Endothelial cell of umbilical vein (primary cell): ENCODE results near the gene TSSK6. TPM values are rescaled to one million over a fixed set of nuclear protein-coding genes. Genes with fewer than 3 reads are reported as not detected.
A peak's percentile ranks its signal among the peaks of the same experiment; 100 is the strongest.

Experiments
- BruUV-seq: library from RNA; stranded (reverse); fragments of 400-500 nt; replicated peaks from 2 replicates; lab custom pipeline; 2021; lab: Mats Ljungman, UMichigan
- CTCF ChIA-PET: fragments of 300-600, 350-600 bp; sonication (Branson Sonifier 250); formaldehyde crosslinking; loops from one replicate; lab custom pipeline; 2021; ENCODE audit warnings: antibody characterized with exemption, inconsistent platforms; lab: Charles Lee
- POLR2A ChIA-PET: fragments of 300-600, 350-600 bp; sonication (Branson Sonifier 250); formaldehyde crosslinking; loops from one replicate; lab custom pipeline; 2021; ENCODE audit warnings: antibody characterized with exemption, inconsistent platforms; lab: Charles Lee
- DNase-seq: peaks from one replicate; pipeline ENCODE4 v3.0.0-alpha.2; 2011; ENCODE audit warnings: low read depth, low spot score
- FAIRE-seq: peaks from 2 replicates; lab custom pipeline; 2011; peaks lifted over from hg19 to GRCh38; lab: Jason Lieb, UNC
- H2AFZ ChIP-seq: 2 replicates; pipeline ENCODE4 v1.6.0; 2012; ENCODE audit warnings: low read depth, low read length, control low read depth, inconsistent platforms
- H3K27ac ChIP-seq: 2 replicates; pipeline ENCODE4 v1.5.1; 2011; ENCODE audit warnings: low read depth, mild to moderate bottlenecking, control low read depth, low read length, moderate library complexity; ENCODE audit not compliant: insufficient read depth
- H3K27me3 ChIP-seq, 2 experiments: 2 replicates each; pipeline versions ENCODE4 v1.6.0 to v1.6.1; 2011; ENCODE audit warnings: low read length in 2 of 2, mixed read lengths in 1 of 2; ENCODE audit not compliant: control insufficient read depth in 2 of 2, insufficient read depth in 2 of 2
- H3K36me3 ChIP-seq, 2 experiments: 2 replicates in 1 of 2; 3 replicates in 1 of 2; pipeline ENCODE4 v1.5.1; 2011; ENCODE audit warnings: low read length in 2 of 2, mild to moderate bottlenecking in 1 of 2, moderate library complexity in 1 of 2; ENCODE audit not compliant: control insufficient read depth in 2 of 2, insufficient read depth in 2 of 2; ENCODE audit errors: extremely low read depth in 1 of 2
- H3K4me1 ChIP-seq: 3 replicates; pipeline ENCODE4 v1.5.1; 2011; ENCODE audit warnings: mild to moderate bottlenecking, low read length; ENCODE audit not compliant: control insufficient read depth, insufficient read depth; ENCODE audit errors: extremely low read depth
- H3K4me2 ChIP-seq: 2 replicates; pipeline ENCODE4 v1.6.1; 2011; ENCODE audit warnings: low read length, control low read depth, mixed read lengths; ENCODE audit not compliant: insufficient read depth
- H3K4me3 ChIP-seq, 3 experiments: fragments of 200-600 bp in 1 of 3; sonication (generic), shearing (Covaris generic) in 1 of 3; replicated peaks in 1 of 3; 2 replicates each; pipeline ENCODE4 v1.5.1; 2011 to 2016; ENCODE audit warnings: control low read depth in 3 of 3, low read length in 3 of 3, mild to moderate bottlenecking in 2 of 3, inconsistent platforms in 1 of 3, low read depth in 1 of 3, moderate library complexity in 1 of 3; ENCODE audit not compliant: insufficient read depth in 1 of 3
- H3K79me2 ChIP-seq: 2 replicates; pipeline ENCODE4 v1.6.0; 2012; ENCODE audit warnings: low read length, inconsistent platforms; ENCODE audit not compliant: control insufficient read depth, insufficient read depth
- H3K9ac ChIP-seq: replicated peaks from 2 replicates; pipeline ENCODE3; 2011; ENCODE audit warnings: low read length, control low read depth; ENCODE audit not compliant: insufficient read depth; ENCODE audit errors: extremely low read depth
- H3K9me1 ChIP-seq: replicated peaks from 3 replicates; pipeline ENCODE4 v1.6.0; 2011; ENCODE audit warnings: mild to moderate bottlenecking, low read length; ENCODE audit not compliant: control insufficient read depth, insufficient read depth; ENCODE audit errors: extremely low read depth
- H3K9me3 ChIP-seq: replicated peaks from 2 replicates; pipeline ENCODE4 v1.5.1; 2012; ENCODE audit warnings: low read length, inconsistent platforms; ENCODE audit not compliant: control insufficient read depth, insufficient read depth
- H4K20me1 ChIP-seq: replicated peaks from 2 replicates; pipeline ENCODE3; 2011; ENCODE audit warnings: mild to moderate bottlenecking, low read length; ENCODE audit not compliant: control insufficient read depth, insufficient read depth; ENCODE audit errors: extremely low read depth
- EZH2 ChIP-seq: IDR thresholded peaks from 2 replicates; pipeline ENCODE4 v1.6.1; 2012; ENCODE audit warnings: borderline replicate concordance, low read depth, mild to moderate bottlenecking, moderate library complexity, low read length, inconsistent platforms; ENCODE audit not compliant: severe bottlenecking
- FOS ChIP-seq: IDR thresholded peaks from 2 replicates; pipeline ENCODE4 v1.6.1; 2011; ENCODE audit warnings: mild to moderate bottlenecking, low read length, moderate library complexity, borderline replicate concordance; ENCODE audit not compliant: insufficient read depth
- POLR2AphosphoS5 ChIP-seq: IDR thresholded peaks from 2 replicates; pipeline ENCODE4 v1.6.1; 2012; ENCODE audit warnings: low read depth, mild to moderate bottlenecking, control low read depth, low read length, moderate library complexity; ENCODE audit not compliant: insufficient read depth
- dilution Hi-C: fragments of 300-500 bp; cut with MboI; formaldehyde crosslinking; loops from one replicate; pipeline ENCODE4 v1.15.0; 2019; ENCODE audit warnings: low sequenced_read_pairs; ENCODE audit not compliant: extremely low pct_ligation_motif_present
- intact Hi-C: fragments of 100-400 bp; cut with micrococcal nuclease; formaldehyde crosslinking; loops from one replicate; pipeline ENCODE4 v1.10.0; 2022
- polyA plus RNA-seq, 4 experiments: library from polyadenylated mRNA; depleted of rRNA in 3 of 4; stranded (reverse) in 3 of 4; unstranded in 1 of 4; fragments of >200 nt; gene quantifications; 2 replicates each; pipeline versions ENCODE4 v1.2.1 to v1.2.3, GENCODE V29; 2011 to 2012; ENCODE audit warnings: missing spikeins in 1 of 4
- total RNA-seq: library from RNA; stranded (reverse); gene quantifications from 2 replicates; pipeline ENCODE4 v1.2.3, GENCODE V29; 2021
- TF ChIP-seq, protein P1 (sequence below), 2 donors: IDR thresholded peaks; 1 replicate in 1 of 2; 2 replicates in 1 of 2; pipeline ENCODE4 v1.5.1; 2011; ENCODE audit warnings: low read length in 2 of 2, mild to moderate bottlenecking in 2 of 2, moderate library complexity in 2 of 2, control low read depth in 1 of 2, inconsistent platforms in 1 of 2, low read depth in 1 of 2; ENCODE audit not compliant: insufficient read depth in 1 of 2; ENCODE audit errors: extremely low read depth in 1 of 2
- TF ChIP-seq, protein P2 (sequence below): IDR thresholded peaks from 2 replicates; pipeline ENCODE4 v1.6.1; 2011; ENCODE audit not compliant: insufficient read depth, insufficient read length

Gene TSSK6
- total and polyA plus RNA-seq, 2 donors (not counting 3 experiments of a cell fraction or from before 2014, with no cell fraction given): 0.76 to 0.82 TPM

DNA sequence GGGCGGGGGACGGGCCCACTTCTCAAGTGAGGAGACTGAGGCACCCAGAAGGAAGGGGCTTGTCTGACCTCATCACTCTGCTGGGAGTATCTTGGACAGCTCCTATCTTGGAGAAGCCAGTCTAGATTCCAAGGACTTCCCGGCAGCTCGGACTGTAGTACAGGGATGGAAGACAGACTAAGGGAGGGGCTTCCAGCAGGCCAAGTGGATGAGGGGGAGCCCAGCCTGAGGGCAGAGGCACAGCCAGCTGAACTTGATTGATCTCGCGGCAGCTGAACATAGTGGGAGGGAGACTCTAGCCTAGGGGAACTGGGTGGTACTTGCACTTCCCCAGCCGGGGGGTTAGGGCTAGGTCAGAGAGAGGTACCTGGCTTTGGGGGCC lies 23.4 kb upstream of the TSSK6 start:
- H3K36me3 ChIP-seq: no peaks in the 10 kb centered on the region
- no peak overlapping the region for H2AFZ ChIP-seq
- no peaks in the 10 kb centered on the region for H4K20me1 ChIP-seq
- intact Hi-C loops (no loop called here), dilution Hi-C loops (no loop called here)
- no peaks in the 10 kb centered on the region for H3K79me2 ChIP-seq
- no peak overlapping the region for H3K9ac ChIP-seq
- H3K27ac ChIP-seq: no peak overlapping the region
- FAIRE-seq: no peak
- H3K4me1 ChIP-seq: no peaks in the 10 kb centered on the region
- TF ChIP-seq FOS (no peak), EZH2 (peak; percentile 1)
- peaks cover 25 to 29% of the 10 kb centered on the region in 2 experiments for H3K27me3 ChIP-seq
- ChIA-PET CTCF (interaction anchor here (1.1 to 1.7 kb wide), 2 partner anchors 14 to 102 kb away, joined by 3 to 4 read pairs; no protein-coding TSS in a partner anchor), POLR2A (no interaction called here)
- no peaks in the 10 kb centered on the region for H3K9me3 ChIP-seq
- no peak for DNase-seq
- H3K4me2 ChIP-seq: no peak overlapping the region
- no peak overlapping the region for H3K4me3 ChIP-seq
- no TSS peak for BruUV-seq
- no peaks in the 10 kb centered on the region for H3K9me1 ChIP-seq

DNA sequence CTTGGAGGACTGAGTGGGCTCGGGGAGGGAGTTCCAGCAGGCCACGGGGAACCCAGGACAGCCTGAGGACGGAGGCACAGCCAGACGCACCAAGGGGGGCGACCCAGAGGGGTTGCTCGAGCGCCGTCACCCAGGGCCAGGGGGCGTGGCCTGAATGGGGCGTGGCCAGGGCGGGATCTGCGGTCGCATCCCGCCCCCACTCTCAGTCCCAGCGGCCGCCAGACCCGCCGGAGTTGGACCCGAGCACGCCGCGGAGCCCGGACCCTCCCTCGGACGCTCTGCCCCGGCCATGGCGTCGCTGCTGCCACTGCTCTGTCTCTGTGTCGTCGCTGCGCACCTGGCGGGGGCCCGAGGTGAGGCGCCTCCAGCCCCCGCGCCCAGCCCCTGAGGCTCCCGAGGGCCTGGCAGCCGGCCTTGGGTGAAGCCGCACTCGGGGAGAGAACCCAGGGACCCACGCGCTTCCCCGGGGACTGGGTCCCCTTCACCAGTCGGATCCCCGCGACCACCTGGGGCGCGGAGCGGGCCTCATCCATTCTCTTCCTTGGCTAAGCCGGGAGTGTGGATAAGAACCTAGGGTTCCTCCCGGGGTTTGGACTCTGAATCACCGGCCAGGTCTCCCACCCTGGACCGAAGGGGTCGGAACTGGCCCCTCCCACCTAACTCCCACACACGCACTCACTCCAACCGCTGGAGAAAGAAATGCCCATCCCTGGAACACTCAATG lies 22.9 kb upstream of the TSSK6 start, which contains the start of gene CILP2:
TSS of gene CILP2 (plus strand) at position 205 of the 724 bp plus-strand sequence. CDS start at position 290, 85 bp downstream.
- POLR2A ChIA-PET: no interaction called here
- no TSS peak for BruUV-seq
- TF ChIP-seq POLR2AphosphoS5: no peak
- TF ChIP-seq, protein P1, sequence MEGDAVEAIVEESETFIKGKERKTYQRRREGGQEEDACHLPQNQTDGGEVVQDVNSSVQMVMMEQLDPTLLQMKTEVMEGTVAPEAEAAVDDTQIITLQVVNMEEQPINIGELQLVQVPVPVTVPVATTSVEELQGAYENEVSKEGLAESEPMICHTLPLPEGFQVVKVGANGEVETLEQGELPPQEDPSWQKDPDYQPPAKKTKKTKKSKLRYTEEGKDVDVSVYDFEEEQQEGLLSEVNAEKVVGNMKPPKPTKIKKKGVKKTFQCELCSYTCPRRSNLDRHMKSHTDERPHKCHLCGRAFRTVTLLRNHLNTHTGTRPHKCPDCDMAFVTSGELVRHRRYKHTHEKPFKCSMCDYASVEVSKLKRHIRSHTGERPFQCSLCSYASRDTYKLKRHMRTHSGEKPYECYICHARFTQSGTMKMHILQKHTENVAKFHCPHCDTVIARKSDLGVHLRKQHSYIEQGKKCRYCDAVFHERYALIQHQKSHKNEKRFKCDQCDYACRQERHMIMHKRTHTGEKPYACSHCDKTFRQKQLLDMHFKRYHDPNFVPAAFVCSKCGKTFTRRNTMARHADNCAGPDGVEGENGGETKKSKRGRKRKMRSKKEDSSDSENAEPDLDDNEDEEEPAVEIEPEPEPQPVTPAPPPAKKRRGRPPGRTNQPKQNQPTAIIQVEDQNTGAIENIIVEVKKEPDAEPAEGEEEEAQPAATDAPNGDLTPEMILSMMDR (IDR thresholded peaks at IDR 0.05; ENCODE audit: extremely low read depth in 1 of 2, insufficient read depth in 1 of 2, low read depth in 1 of 2, low read length in 2 of 2): no peak
- TF ChIP-seq FOS: no peak
- TF ChIP-seq, protein P2, sequence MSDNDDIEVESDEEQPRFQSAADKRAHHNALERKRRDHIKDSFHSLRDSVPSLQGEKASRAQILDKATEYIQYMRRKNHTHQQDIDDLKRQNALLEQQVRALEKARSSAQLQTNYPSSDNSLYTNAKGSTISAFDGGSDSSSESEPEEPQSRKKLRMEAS: no peak
- peak; percentile 81 for TF ChIP-seq EZH2
- intact Hi-C loops (no loop called here), dilution Hi-C loops (no loop called here)
- no peak within 1 kb of the TSS for H3K9ac ChIP-seq
- DNase-seq (no peak), FAIRE-seq (no peak)
- no peaks in the 10 kb centered on the region for H3K36me3 ChIP-seq
- no peaks in the 10 kb centered on the region for H3K79me2 ChIP-seq
- H3K27me3 ChIP-seq: peaks cover 25 to 29% of the 10 kb centered on the region in 2 experiments
- no peak within 1 kb of the TSS for H2AFZ ChIP-seq
- H3K4me3 ChIP-seq: no peak within 1 kb of the TSS
- H3K4me1 ChIP-seq: no peaks in the 10 kb centered on the region
- H3K9me1 ChIP-seq: no peaks in the 10 kb centered on the region
- no peaks in the 10 kb centered on the region for H4K20me1 ChIP-seq
- CTCF ChIA-PET: interaction anchor here (1.1 to 1.7 kb wide), 2 partner anchors 15 to 103 kb away, joined by 3 to 4 read pairs; no protein-coding TSS in a partner anchor
- H3K4me2 ChIP-seq: no peak within 1 kb of the TSS
- H3K9me3 ChIP-seq: no peaks in the 10 kb centered on the region
- H3K27ac ChIP-seq: no peak within 1 kb of the TSS
